ENCODE data around the gene GCNT2.
"Not testable (repeated sequence)": the region's sequence is repeated elsewhere in the genome, so short reads cannot be mapped to it uniquely, and the experiment has no call there.

GCNT2 gene

GRCh38 chr6:10482636-10483257, 38.4 kb upstream of the GCNT2 start:
- no peaks in the 10 kb centered on the region for H3K9me3 ChIP-seq
- H3K27ac ChIP-seq, result no peak overlapping the region
- DNase-seq, result no peak
- TF ChIP-seq CTCF (IDR thresholded peaks at IDR 0.05), result no peak
- H3K27me3 ChIP-seq, result peaks cover 0 to 3% of the 10 kb centered on the region in 2 donors
- no peaks in the 10 kb centered on the region for H3K36me3 ChIP-seq
- intact Hi-C loops (cut with DNase I; ENCODE audit: low total_unique reads), result no loop called here
- H3K4me1 ChIP-seq, result no peaks in the 10 kb centered on the region
- H3K4me3 ChIP-seq, result no peak overlapping the region

- Histone ChIP-seq H3K27ac (no peak overlapping the region), H3K9me3 (no peaks in the 10 kb centered on the region), H3K4me3 (no peak overlapping the region), H3K4me1 (no peaks in the 10 kb centered on the region), H3K36me3 (no peaks in the 10 kb centered on the region), H3K27me3 (peaks cover 0 to 6% of the 10 kb centered on the region in 2 donors)
- TF ChIP-seq CTCF (IDR thresholded peaks at IDR 0.05), result no peak
- intact Hi-C loops (cut with DNase I; ENCODE audit: low total_unique reads), result no loop called here
- no peak for DNase-seq
Measured at GRCh38 chr6:10484912-10485311, 36.2 kb upstream of the GCNT2 start.

- Histone ChIP-seq H3K4me1 (no peaks in the 10 kb centered on the region), H3K9me3 (no peaks in the 10 kb centered on the region), H3K27ac (no peak overlapping the region), H3K27me3 (peaks cover 0 to 6% of the 10 kb centered on the region in 2 donors), H3K4me3 (no peak overlapping the region), H3K36me3 (no peaks in the 10 kb centered on the region)
- no peak for TF ChIP-seq CTCF (IDR thresholded peaks at IDR 0.05)
- intact Hi-C loops (cut with DNase I; ENCODE audit: low total_unique reads), result no loop called here
- no peak for DNase-seq
Measured at GRCh38 chr6:10485406-10485805, 35.7 kb upstream of the GCNT2 start.

- no peak overlapping the region for H3K4me3 ChIP-seq
- no peak for TF ChIP-seq CTCF (IDR thresholded peaks at IDR 0.05)
- no peaks in the 10 kb centered on the region for H3K36me3 ChIP-seq
- intact Hi-C loops (cut with DNase I; ENCODE audit: low total_unique reads), result no loop called here
- DNase-seq, result no peak
- no peaks in the 10 kb centered on the region for H3K4me1 ChIP-seq
- H3K27me3 ChIP-seq, result peaks cover 0 to 6% of the 10 kb centered on the region in 2 donors
- H3K27ac ChIP-seq, result no peak overlapping the region
- no peaks in the 10 kb centered on the region for H3K9me3 ChIP-seq
Measured at GRCh38 chr6:10486215-10486614, 34.9 kb upstream of the GCNT2 start.

- DNase-seq; H3K4me3 ChIP-seq; H3K27me3 ChIP-seq; H3K4me1 ChIP-seq; H3K36me3 ChIP-seq; H3K9me3 ChIP-seq; H3K27ac ChIP-seq; intact Hi-C loops (cut with DNase I; ENCODE audit: low total_unique reads): not testable (repeated sequence)
Measured at GRCh38 chr6:10486944-10487588, 34.1 kb upstream of the GCNT2 start.

- TF ChIP-seq CTCF (IDR thresholded peaks at IDR 0.05), result no peak
- peaks cover 0 to 6% of the 10 kb centered on the region in 2 donors for H3K27me3 ChIP-seq
- no peak overlapping the region for H3K27ac ChIP-seq
- no peaks in the 10 kb centered on the region for H3K4me1 ChIP-seq
- H3K36me3 ChIP-seq, result no peaks in the 10 kb centered on the region
- H3K4me3 ChIP-seq, result no peak overlapping the region
- intact Hi-C loops (cut with DNase I; ENCODE audit: low total_unique reads), result no loop called here
- no peaks in the 10 kb centered on the region for H3K9me3 ChIP-seq
- no peak for DNase-seq
Measured at GRCh38 chr6:10487668-10488327, 33.4 kb upstream of the GCNT2 start.

Measured in tibial artery (tissue), 4 donors.